HG03108 (cell line): ENCODE data around the gene FBXO42.

ENCODE experiments used
- ATAC-seq: cut with Tn5 transposase; IDR thresholded peaks from one replicate; pipeline ENCODE4 v1.9.1; 2021; ENCODE audit warnings: moderate library complexity; ENCODE audit not compliant: unreplicated experiment

The FBXO42 gene

GRCh38 chr1:16326833-16327404 lies 25.4 kb downstream of the FBXO42 start:
- no peak for ATAC-seq

DNA sequence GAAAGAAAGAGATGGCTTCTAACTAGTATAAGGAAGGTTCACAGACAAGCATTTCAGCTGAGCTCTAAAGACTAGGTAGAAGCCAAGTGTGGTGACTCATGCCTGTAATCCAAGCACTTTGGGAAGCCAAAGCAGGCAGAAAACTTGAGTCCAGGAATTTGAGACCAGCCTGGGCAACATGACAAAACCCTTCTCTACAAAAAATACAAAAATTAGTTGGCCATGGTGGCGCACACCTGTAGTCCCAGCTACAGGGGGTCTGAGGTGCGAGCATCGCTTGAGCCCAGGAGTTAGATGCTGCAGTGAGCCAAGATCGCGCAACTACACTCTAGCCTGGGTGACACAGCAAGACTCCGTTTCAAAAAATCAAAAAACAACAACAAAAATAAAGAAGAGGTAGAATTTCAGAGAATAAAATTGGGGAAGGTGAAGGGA lies 27.8 kb downstream of the FBXO42 start:
- no peak for ATAC-seq

GRCh38 chr1:16321176-16321867 lies 31.0 kb downstream of the FBXO42 start:
- ATAC-seq = no peak

GRCh38 chr1:16318555-16318954 lies 33.7 kb downstream of the FBXO42 start:
- no peak for ATAC-seq

DNA sequence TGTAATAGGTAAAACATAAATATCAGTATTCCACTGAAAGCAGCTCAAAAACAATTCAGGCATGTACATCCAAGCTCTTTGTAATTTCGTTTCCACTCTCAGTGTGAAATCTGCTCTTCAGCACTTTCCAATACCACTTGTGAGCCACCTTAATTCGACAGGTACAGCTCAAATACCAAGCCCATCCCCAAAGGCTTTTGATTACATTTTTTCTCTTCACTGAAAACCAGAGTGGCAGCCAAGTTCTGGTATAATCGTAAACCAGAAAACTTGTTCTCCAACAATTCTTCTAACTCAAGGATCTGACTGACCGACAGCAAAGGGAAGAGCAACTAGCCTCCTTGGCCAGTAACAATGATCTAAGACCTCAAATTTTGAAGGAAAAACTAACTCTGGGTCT lies 36.8 kb downstream of the FBXO42 start:
- ATAC-seq = no peak

GRCh38 chr1:16307222-16307621 lies 45.1 kb downstream of the FBXO42 start:
- no peak for ATAC-seq

DNA sequence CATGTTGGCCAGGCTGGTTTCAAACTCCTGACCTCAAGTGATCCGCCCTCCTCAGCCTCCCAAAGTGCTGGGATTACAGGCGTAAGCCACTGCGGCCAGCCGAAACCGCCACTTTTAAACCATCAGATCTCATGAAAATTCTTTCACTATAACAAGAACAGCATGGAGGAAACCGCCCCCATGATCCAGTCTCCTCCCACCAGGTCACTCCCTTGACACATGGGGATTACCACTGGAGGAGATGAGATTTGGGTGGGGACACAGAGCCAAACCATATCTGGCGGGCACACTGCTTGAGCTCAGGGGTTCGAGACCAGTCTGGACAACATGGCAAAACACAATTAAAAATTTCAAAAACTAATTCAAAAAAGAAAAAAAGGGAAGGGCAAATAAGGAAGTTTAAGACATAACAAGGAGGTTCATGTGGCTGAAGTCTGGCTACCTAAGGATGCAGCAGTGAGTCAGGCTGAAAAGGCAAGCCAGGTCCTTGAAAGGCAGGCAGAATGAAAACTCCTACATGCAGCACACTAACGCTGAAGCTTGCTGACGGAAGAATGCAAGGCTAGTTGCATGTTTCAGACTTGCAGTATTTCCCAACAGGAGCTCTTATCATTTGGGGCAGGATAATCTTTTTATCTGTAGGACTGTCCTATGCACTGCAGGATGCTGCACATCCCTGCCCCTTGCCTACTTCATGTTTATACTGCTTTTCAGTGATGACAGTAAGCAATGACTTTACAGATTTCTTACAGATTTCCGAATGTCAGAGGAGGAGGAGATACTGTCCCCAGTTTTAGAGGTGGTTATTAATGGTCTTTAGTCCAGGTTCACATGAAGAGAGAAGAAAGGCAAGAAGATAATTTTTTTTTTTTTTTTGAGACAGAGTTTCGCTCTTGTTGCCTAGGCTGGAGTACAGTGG lies 49.3 kb downstream of the FBXO42 start:
- ATAC-seq = no peak

- no peak for ATAC-seq
Observed at GRCh38 chr1:16300436-16300835, 51.8 kb downstream of the FBXO42 start.

GRCh38 chr1:16298653-16299052 lies 53.6 kb downstream of the FBXO42 start:
- no peak for ATAC-seq

GRCh38 chr1:16296643-16297042 lies 55.6 kb downstream of the FBXO42 start:
- ATAC-seq = no peak

DNA sequence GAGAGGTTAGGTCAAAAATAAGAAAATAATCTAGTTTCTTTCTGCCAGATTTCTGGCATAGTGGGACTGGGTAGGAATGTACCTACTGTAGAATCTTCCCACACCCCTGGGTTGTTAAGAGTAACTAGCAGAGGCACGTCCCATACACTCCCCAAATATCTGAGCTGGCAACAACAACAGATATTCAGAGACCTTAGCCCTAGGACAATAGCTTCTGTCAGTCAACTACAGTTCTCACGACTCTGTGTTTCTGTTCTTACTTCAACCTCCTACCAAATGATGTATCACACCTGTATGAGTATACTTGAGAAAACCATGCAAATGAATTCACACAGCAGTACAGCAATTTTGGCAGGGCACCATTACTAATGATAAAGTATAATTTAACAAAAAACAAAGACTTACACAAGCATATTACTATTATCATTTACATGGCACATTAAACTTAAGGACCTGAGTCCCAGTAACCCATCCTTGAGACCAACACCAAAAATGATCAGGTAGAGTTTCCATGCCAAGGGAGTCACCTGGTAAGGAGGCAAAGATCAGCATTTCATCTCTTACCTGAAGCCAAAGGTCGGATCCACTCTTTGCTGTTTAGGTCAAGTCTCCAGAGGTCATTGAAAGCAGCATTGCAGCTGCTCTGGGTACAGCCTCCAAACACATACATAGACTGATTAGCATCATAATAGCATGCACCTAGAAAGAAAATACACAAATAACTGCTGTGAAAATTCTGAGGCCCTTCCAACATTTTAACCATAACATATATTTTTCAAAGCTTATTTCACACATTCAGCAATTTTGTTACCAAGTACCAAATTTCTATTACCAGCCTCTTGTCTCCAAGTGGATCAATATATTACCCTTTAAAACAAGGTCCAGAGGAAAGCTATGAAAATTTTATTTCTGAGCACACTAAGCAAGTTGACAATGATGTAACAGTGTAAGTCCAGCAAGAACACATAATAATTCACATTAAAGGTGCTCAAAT lies 57.8 kb downstream of the FBXO42 start:
- no peak for ATAC-seq

GRCh38 chr1:16293538-16293937 lies 58.7 kb downstream of the FBXO42 start:
- ATAC-seq = no peak

- no peak for ATAC-seq
Observed at GRCh38 chr1:16292739-16293138, 59.5 kb downstream of the FBXO42 start.

DNA sequence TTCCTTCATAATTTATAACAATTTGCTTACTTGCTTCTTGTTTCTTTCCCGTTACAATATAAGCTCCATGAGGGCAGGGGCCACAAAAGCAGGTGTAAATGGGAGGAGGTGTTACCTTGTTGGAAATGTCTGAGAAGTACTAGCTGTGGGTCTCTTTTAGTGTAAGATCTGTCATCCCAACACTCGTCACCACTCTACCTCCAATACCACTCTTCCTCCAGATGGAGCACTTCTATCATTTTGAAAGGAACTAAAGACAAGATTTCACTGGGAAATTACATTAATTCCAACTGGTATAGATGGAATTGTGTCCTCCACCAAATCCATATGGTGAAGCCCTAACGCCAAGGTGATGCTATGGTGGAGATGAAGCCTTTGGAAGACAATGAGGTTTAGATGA lies 62.3 kb downstream of the FBXO42 start:
- ATAC-seq = no peak

DNA sequence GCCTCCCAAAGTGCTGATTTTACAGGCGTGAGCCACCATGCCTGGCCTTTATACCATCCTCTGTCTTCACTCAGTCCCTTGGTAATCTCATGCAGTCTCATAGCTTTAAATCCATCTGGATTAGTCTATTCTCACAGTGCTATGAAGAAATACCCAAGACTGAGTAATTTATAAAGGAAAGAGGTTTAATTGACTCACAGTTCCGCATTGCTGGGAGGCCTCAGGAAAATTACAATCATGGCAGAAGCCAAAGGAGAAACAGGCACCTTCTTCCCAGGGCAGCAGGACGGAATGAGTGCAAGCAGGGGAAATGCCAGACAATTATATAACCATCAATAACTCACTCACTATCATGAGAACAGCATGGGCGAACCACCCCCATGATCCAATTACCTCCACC lies 66.2 kb downstream of the FBXO42 start:
- no peak for ATAC-seq

DNA sequence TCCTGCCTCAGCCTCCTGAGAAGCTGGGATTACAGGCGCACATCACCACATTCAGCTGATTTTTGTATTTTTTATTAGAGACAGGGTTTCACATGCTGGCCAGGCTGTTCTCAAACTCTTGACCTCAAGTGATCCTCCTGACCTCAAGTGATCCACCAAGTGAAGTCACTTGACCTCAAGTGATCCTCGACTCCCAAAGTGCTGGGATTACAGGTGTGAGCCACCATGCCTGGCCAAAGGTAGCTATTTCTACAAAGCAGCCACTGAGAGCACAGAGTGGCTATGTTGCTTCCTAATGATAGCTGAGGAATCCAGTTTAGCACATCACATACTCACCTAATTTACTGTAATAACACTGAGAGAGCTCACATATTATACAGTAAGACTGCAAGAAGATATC lies 70.5 kb downstream of the FBXO42 start:
- ATAC-seq = no peak

DNA sequence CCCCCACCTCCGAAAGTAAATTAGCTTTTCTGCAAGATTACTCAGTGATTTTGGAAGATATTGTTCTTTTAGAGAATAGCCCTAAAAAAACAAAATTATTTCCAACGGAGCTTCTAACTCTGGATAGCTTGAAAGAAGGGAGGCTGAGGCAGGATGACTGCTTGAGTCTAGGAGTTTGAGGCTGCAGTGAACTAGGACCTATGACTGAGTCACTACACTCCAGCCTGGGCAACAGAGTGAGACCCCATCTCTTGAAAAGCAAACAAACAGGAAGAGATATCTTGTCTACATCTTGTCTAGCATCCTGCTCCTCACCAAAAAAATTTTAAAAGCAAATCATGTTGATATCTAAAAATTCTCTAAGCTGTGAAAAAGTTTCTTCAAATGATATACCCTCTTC lies 73.1 kb downstream of the FBXO42 start:
- ATAC-seq = no peak

GRCh38 chr1:16276302-16277030 lies 75.8 kb downstream of the FBXO42 start:
- ATAC-seq = no peak

DNA sequence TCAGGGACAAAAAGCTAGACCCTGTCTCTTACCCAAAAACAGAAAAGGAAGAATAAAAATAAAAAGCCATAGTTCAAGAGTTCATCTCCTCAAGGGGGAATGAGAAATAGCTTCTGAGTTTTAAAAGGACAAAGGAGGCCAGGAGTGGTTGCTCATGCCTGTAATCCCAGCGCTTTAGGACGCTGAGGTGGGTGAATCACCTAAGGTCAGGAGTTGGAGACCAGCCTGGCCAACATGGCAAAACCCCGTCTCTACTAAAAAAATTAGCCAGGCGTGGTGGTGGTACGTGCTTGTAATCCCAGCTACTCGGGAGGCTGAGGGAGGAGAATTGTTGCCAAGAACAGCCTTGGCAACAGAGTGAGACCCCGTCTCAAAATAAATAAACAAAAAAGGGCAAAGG lies 76.7 kb downstream of the FBXO42 start:
- ATAC-seq = no peak

GRCh38 chr1:16267690-16268180 lies 84.5 kb downstream of the FBXO42 start:
- ATAC-seq = no peak
